Measurements from ENCODE around the gene ZNF274.
"Not testable (repeated sequence)": the region's sequence is repeated elsewhere in the genome, so short reads cannot be mapped to it uniquely, and the experiment has no call there.

ZNF274 gene

DNA sequence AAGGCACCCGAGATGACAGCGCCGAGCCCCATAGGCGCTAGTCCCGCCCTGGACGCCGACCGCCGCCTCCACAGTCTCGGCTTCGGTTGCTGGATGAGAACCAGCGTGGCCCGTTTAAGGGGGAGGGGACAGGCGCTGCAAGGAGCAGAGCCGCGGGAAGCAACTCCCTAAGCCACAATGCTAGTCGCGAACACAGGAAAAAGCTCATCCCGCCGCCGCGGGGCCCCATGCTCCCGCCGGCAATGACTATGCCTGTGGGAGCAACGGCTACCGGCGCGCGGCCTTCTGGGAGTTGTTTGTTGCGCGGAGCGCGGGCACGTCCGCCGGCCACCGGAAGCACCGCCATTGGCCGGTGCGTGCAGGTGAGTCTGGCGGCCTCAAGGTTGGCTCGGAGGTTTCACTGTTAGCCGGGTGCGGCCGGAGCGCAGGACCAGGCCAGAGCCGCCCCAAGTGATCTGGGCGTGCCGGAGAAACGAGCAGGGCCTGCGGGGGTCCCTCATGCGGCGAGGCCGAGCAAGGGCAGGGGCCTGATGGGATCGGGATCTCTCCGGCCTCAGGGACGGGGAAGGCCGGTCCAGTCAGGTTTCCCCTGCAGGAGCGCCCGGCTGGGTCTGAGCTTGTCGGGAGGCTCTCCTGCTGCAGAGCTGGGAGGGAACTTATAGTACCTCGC is 45.9 kb downstream of the ZNF274 start, which contains the start of gene ZNF544:
ZNF544 (plus strand) TSS at position 330 of the 670 bp plus-strand sequence. CDS start 15,110 bp downstream, outside the sequence.
- peak within 1 kb of the TSS; percentile 82 for H3K4me3 ChIP-seq (ENCODE audit: low read length)
- TF ChIP-seq, protein P1, sequence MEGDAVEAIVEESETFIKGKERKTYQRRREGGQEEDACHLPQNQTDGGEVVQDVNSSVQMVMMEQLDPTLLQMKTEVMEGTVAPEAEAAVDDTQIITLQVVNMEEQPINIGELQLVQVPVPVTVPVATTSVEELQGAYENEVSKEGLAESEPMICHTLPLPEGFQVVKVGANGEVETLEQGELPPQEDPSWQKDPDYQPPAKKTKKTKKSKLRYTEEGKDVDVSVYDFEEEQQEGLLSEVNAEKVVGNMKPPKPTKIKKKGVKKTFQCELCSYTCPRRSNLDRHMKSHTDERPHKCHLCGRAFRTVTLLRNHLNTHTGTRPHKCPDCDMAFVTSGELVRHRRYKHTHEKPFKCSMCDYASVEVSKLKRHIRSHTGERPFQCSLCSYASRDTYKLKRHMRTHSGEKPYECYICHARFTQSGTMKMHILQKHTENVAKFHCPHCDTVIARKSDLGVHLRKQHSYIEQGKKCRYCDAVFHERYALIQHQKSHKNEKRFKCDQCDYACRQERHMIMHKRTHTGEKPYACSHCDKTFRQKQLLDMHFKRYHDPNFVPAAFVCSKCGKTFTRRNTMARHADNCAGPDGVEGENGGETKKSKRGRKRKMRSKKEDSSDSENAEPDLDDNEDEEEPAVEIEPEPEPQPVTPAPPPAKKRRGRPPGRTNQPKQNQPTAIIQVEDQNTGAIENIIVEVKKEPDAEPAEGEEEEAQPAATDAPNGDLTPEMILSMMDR (conservative IDR thresholded peaks at IDR 0.05; ENCODE audit: low read length) = peak; percentile 28
- peak; percentile 70 for DNase-seq (ENCODE audit: low read depth)

DNA sequence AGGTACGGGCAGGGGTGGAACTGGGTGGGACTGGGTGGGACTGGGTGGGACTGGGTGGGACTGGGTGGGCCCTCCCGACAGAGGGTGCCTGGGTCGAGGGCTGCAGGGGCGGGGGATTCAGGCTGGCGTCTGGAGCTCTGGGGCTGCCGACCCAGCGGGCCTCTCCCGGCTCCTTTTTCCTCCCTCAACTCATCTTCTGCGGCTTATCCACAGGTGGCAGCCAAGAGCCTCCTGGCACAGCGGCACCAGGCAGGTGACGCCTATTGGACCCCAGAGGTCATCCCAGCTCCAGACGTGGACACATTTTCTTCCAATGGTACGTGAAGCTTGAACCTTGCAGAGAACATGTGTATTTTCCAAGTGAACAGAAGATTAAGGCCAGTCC is 46.4 kb downstream of the ZNF274 start:
- no peak for DNase-seq (ENCODE audit: low read depth)
- TF ChIP-seq, protein P1 (conservative IDR thresholded peaks at IDR 0.05; ENCODE audit: low read length) = peak; percentile 14; the same call in 1 of the 2 replicates

GRCh38 chr19:58237324-58237723 is 54.5 kb downstream of the ZNF274 start:
- TF ChIP-seq, protein P1 (conservative IDR thresholded peaks at IDR 0.05; ENCODE audit: low read length) = no peak
- DNase-seq (ENCODE audit: low read depth) = no peak
- no peak overlapping the region for H3K4me3 ChIP-seq (ENCODE audit: low read length)

More for the DNA sequence above, 46.4 kb downstream of the ZNF274 start:
- H3K4me3 ChIP-seq (ENCODE audit: low read length) = peak overlapping the region; percentile 82

- H3K4me3 ChIP-seq (ENCODE audit: low read length) = no peak overlapping the region
- no peak for DNase-seq (ENCODE audit: low read depth)
- TF ChIP-seq, protein P1 (conservative IDR thresholded peaks at IDR 0.05; ENCODE audit: low read length) = no peak
Observed at GRCh38 chr19:58243351-58243750, 60.5 kb downstream of the ZNF274 start.

- TF ChIP-seq, protein P1 (conservative IDR thresholded peaks at IDR 0.05; ENCODE audit: low read length) = no peak
- H3K4me3 ChIP-seq (ENCODE audit: low read length) = no peak overlapping the region
- no peak for DNase-seq (ENCODE audit: low read depth)
Observed at GRCh38 chr19:58248886-58249285, 66.0 kb downstream of the ZNF274 start.

DNA sequence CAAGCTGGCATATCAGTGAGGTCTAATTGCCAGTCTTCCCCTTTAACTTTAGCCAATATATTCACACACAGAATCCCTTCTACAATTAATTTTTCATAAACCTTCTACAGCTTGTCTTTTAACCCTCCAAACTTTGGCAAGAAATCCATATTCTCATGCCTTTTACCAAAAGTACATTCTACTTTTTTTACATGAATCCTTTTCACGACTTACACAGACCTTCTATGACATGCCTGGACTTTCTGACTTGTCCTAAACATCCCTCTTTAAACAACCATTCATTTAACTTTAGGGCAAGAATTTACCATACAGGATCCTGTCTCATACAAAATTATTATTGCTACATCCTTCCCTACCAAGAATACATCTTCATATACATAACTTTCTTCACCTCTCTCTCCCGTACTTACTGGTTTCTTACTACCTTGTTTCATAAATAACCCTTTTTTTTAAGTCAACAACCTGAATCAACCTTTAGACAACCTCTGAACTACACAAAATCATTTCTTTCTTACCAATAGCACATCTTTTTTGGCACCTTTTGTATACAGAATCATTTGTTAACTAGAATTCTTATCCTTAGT is 69.3 kb downstream of the ZNF274 start:
- TF ChIP-seq, protein P1 (conservative IDR thresholded peaks at IDR 0.05; ENCODE audit: low read length) = no peak
- no peak for DNase-seq (ENCODE audit: low read depth)
- no peak overlapping the region for H3K4me3 ChIP-seq (ENCODE audit: low read length)

DNA sequence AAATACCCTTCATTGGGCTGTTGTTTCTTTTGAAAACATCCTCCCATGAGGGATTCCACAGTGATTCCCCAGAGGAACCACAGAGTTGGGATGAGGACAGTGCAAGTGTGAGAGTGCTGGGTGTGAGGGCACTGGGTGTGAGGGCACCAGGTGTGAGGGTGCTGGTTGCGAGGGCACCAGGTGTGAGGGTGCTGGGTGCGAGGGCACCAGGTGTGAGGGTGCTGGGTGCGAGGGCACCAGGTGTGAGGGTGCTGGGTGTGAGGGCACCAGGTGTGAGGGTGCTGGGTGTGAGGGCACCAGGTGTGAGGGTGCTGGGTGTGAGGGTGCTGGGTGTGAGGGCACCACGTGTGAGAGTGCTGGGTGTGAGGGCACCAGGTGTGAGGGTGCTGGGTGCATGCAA is 75.4 kb downstream of the ZNF274 start:
- DNase-seq (ENCODE audit: low read depth) = not testable (repeated sequence)

More for the DNA sequence above, 75.4 kb downstream of the ZNF274 start:
- H3K4me3 ChIP-seq (ENCODE audit: low read length) = not testable (repeated sequence)
